ENCODE measurements around the gene LRBA.
"Not testable (repeated sequence)": the region's sequence is repeated elsewhere in the genome, so short reads cannot be mapped to it uniquely, and the experiment has no call there.

Gene LRBA

DNA sequence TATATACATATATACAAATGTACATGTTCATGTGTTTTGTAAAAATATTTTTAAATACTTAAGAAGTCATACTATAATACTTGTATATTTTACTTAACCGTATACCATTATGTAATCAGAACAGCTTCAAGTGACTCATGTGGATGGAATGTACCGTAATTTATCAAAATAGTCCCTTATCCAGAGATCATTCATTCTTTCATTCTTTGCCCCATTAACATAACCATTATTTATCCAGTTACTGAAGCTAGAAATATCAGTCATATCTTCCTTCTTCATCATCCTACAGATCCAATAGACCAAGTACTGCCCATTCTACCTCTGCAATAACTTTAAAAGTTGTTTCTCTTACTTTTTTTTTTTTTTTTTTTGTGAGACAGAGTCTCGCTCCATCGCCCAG is 268.9 kb downstream of the LRBA start:
- DNase-seq (ENCODE audit: extremely low read depth, low read depth), result no peak
- no peak for TF ChIP-seq CTCF (IDR thresholded peaks at IDR 0.05; ENCODE audit: low read depth, low read length, missing control alignments)
- no peak overlapping the region for H3K4me3 ChIP-seq (replicated peaks; ENCODE audit: low read depth, low read length)

DNA sequence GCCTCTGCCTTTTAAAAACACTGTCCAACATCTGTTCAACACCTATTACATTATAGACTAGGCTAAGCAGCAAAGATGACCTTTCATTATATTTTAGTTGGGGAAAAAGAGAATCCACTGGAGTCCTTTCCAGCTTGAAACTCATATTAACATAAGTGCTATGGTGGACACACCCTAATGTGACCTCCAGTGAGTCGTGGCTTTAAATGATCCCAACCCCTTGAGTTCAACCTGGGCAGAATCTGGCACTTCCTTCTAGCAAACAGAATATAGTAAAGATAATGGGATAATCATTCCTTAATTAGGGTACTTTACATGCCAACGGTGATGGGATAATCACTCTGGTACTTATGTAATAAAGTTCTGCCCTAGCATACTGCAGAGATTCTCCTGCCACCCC is 270.5 kb downstream of the LRBA start:
- TF ChIP-seq CTCF (IDR thresholded peaks at IDR 0.05; ENCODE audit: low read depth, low read length, missing control alignments), result no peak
- no peak for DNase-seq (ENCODE audit: extremely low read depth, low read depth)
- no peak overlapping the region for H3K4me3 ChIP-seq (replicated peaks; ENCODE audit: low read depth, low read length)

DNA sequence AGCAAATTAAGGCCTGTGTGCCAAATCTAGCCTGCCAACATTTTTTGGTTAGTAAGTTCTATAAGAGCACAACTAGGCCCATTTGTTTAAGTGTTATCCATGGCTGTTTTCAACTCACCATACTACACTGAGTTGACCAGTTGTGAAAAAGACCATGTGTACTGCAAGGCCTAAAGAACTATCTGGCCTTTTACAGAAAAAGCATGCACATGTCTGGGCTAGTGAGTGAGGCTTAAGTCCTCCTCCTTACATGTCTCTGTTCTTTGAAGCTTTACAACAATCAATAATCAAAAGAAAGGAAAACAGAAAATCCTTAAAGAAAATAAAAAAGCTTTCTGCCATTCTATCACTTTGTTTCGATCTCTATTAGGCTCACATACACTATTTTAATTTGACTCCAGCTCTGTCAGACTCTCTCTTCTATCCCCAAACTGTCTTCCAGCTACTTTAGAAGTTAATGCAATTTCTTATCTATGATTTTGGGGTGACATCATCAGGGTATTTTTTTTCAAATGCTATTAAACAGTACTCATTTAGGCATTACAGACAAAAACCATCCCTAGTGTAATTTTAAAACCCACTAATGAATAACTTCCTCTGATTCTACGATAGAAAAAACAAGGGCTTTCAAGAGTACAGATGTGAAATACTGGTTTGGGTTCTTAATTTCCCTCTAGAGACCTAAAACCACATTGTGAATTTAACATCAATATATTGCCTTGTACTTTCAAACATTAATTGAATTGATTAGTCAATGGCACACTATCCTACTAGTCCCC is 271.3 kb downstream of the LRBA start:
- H3K4me3 ChIP-seq (replicated peaks; ENCODE audit: low read depth, low read length), result no peak overlapping the region
- TF ChIP-seq CTCF (IDR thresholded peaks at IDR 0.05; ENCODE audit: low read depth, low read length, missing control alignments), result no peak
- DNase-seq (ENCODE audit: extremely low read depth, low read depth), result no peak

DNA sequence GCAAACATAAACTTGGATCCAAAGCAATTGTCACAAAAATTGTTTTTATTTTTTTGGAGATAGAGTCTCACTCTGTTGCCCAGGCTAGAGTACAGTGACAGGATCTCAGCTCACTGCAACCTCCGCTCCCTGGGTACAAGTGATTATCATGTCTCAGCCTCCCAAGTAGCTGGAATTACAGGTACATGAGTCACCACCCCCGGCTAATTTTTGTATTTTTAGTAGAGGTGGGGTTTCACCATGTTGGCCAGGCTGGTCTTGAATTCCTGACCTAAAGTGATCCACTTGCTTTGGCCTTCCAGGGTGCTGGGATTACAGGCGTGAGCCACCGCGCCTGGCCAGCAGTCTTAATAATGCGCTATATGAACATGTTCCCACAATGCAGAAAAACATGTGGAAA is 272.2 kb downstream of the LRBA start:
- H3K4me3 ChIP-seq (replicated peaks; ENCODE audit: low read depth, low read length); DNase-seq (ENCODE audit: extremely low read depth, low read depth): not testable (repeated sequence)

DNA sequence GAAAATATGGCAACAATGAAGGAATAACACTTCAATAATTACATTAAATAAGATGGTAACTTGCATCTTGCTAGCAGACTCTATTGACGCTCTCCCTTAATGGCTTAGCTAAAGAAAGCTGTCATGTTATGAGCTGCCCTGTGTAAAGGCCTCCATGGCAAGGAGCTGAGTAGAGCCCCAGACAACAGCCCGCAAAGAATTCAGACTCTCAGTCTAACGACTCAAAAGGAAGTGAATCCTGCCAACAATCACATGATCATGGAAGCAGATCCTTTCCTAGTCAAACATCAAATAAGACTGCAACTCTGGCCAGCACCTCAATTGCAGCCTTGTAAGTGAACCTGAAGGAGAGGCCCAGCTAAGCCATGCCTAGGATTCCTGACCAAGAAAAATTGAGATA is 275.5 kb downstream of the LRBA start:
- no peak overlapping the region for H3K4me3 ChIP-seq (replicated peaks; ENCODE audit: low read depth, low read length)
- DNase-seq (ENCODE audit: extremely low read depth, low read depth), result no peak
- no peak for TF ChIP-seq CTCF (IDR thresholded peaks at IDR 0.05; ENCODE audit: low read depth, low read length, missing control alignments)

DNA sequence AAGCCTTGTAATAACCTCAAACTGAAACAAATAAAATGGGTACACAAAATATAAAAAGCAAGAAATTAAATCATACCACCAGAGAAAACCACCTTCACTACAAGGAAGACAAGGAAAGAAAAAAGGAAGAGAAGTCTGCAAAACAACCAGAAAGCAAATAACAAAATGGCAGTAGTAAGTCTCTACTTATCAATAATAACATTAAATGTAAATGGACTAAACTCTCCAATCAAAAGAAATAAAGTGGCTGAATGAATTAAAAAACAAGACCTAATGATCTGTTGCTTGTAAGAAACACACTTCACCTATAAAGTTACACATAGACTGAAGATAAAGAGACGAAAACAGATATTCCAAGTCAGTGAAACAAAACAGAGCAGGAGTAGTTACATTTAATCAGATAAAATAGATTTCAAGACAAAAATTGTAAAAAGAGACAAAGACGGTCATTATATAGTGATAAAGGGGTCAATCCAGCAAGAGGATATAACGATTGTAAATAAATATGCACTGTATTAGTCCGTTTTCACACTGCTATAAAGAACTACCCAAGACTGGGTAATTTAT is 289.0 kb downstream of the LRBA start:
- TF ChIP-seq CTCF (IDR thresholded peaks at IDR 0.05; ENCODE audit: low read depth, low read length, missing control alignments), result no peak
- H3K4me3 ChIP-seq (replicated peaks; ENCODE audit: low read depth, low read length), result no peak overlapping the region
- DNase-seq (ENCODE audit: extremely low read depth, low read depth), result no peak

- no peak for TF ChIP-seq CTCF (IDR thresholded peaks at IDR 0.05; ENCODE audit: low read depth, low read length, missing control alignments)
- H3K4me3 ChIP-seq (replicated peaks; ENCODE audit: low read depth, low read length), result no peak overlapping the region
- DNase-seq (ENCODE audit: extremely low read depth, low read depth), result no peak
Observed at GRCh38 chr4:150723727-150724411, 291.2 kb downstream of the LRBA start.
